Anterior cingulate cortex (tissue), 58 donors: ENCODE measurements around the gene ITPR2.

Source experiments
- DNase-seq, 58 donors: peaks; one replicate each; lab custom pipeline; 2025; lab: John Stamatoyannopoulos, UW

The ITPR2 gene

GRCh38 chr12:26825459-26826016 is 7.5 kb downstream of the ITPR2 start:
- no peak for DNase-seq

- no peak for DNase-seq
Measured at GRCh38 chr12:26823390-26823789, 9.6 kb downstream of the ITPR2 start.

GRCh38 chr12:26822026-26822425 is 11.0 kb downstream of the ITPR2 start:
- DNase-seq: no peak

GRCh38 chr12:26821212-26821701 is 11.7 kb downstream of the ITPR2 start:
- peak in 1 of 58 donors; percentile 25 for DNase-seq

- no peak for DNase-seq
Measured at GRCh38 chr12:26818636-26819035, 14.4 kb downstream of the ITPR2 start.

- no peak for DNase-seq
Measured at GRCh38 chr12:26818201-26818600, 14.8 kb downstream of the ITPR2 start.

- peak in 1 of 58 donors; percentile 62 for DNase-seq
Measured at GRCh38 chr12:26817183-26817591, 15.8 kb downstream of the ITPR2 start.

GRCh38 chr12:26813812-26814211 is 19.2 kb downstream of the ITPR2 start:
- no peak for DNase-seq

- peak in 49 of 58 donors; percentile 5 to 82 (median 50) for DNase-seq
Measured at GRCh38 chr12:26810330-26810729, 22.7 kb downstream of the ITPR2 start.

- DNase-seq: no peak
Measured at GRCh38 chr12:26809611-26810285, 23.2 kb downstream of the ITPR2 start.

GRCh38 chr12:26808766-26809476 is 24.1 kb downstream of the ITPR2 start:
- DNase-seq: no peak

- DNase-seq: no peak
Measured at GRCh38 chr12:26807292-26807691, 25.7 kb downstream of the ITPR2 start.

- DNase-seq: no peak
Measured at GRCh38 chr12:26806556-26806955, 26.4 kb downstream of the ITPR2 start.

GRCh38 chr12:26805401-26805971 is 27.5 kb downstream of the ITPR2 start:
- DNase-seq: no peak

- no peak for DNase-seq
Measured at GRCh38 chr12:26803552-26803951, 29.4 kb downstream of the ITPR2 start.

- no peak for DNase-seq
Measured at GRCh38 chr12:26801486-26801885, 31.5 kb downstream of the ITPR2 start.

GRCh38 chr12:26800858-26801257 is 32.1 kb downstream of the ITPR2 start:
- no peak for DNase-seq

GRCh38 chr12:26800347-26800746 is 32.6 kb downstream of the ITPR2 start:
- DNase-seq: no peak

GRCh38 chr12:26799741-26800140 is 33.3 kb downstream of the ITPR2 start:
- no peak for DNase-seq

GRCh38 chr12:26798640-26799039 is 34.4 kb downstream of the ITPR2 start:
- DNase-seq: no peak

GRCh38 chr12:26798023-26798422 is 35.0 kb downstream of the ITPR2 start:
- DNase-seq: no peak
